K562 (cell line): ENCODE results near the gene PATL1. TPM values are rescaled to one million over a fixed set of nuclear protein-coding genes. Genes with fewer than 3 reads are reported as not detected.

Source experiments
- AFF1 ChIP-seq, 2 experiments: fragments of 450-650 bp; IDR thresholded peaks; 2 replicates each; pipeline ENCODE4 v1.6.1; 2018; ENCODE audit warnings: mild to moderate bottlenecking in 2 of 2, low read depth in 1 of 2; ENCODE audit not compliant: partially characterized antibody in 2 of 2
- ARNT ChIP-seq, 2 experiments: fragments of 450-650 bp; IDR thresholded peaks; 2 replicates each; pipeline ENCODE4 v1.6.1; 2016; ENCODE audit warnings: mild to moderate bottlenecking in 1 of 2
- E2F1 ChIP-seq: sonication (generic); formaldehyde crosslinking; IDR thresholded peaks from 2 replicates; pipeline ENCODE4 v1.8.1; 2023; ENCODE audit warnings: mild to moderate bottlenecking, missing genetic modification reagents, moderate library complexity
- GMEB1 ChIP-seq: fragments of 250-450 bp; sonication (Bioruptor Pico); IDR thresholded peaks from 2 replicates; pipeline ENCODE4 v1.4.0; 2020; ENCODE audit warnings: mild to moderate bottlenecking
- GTF3C2 ChIP-seq: IDR thresholded peaks from 3 replicates; pipeline ENCODE4 v1.6.1; 2011; ENCODE audit warnings: borderline replicate concordance, mild to moderate bottlenecking, moderate library complexity; ENCODE audit not compliant: insufficient read length; ENCODE audit errors: extremely low read depth
- HINFP ChIP-seq: fragments of 450-650 bp; conservative IDR thresholded peaks from 2 replicates; pipeline ENCODE4 v1.6.1; 2016; ENCODE audit warnings: missing genetic modification characterization, low read depth, mild to moderate bottlenecking, control low read depth, missing compliant biosample characterization
- HMGXB4 ChIP-seq: sonication (generic); formaldehyde crosslinking; IDR thresholded peaks from 2 replicates; pipeline ENCODE4 v1.8.1; 2023; ENCODE audit warnings: mild to moderate bottlenecking, missing genetic modification reagents
- PML ChIP-seq: IDR thresholded peaks from 2 replicates; pipeline ENCODE4 v1.6.1; 2012; ENCODE audit warnings: low read length, inconsistent platforms
- RBBP5 ChIP-seq: fragments of 200-600 bp; sonication (generic); IDR thresholded peaks from 2 replicates; pipeline ENCODE4 v1.6.1; 2012; ENCODE audit warnings: borderline replicate concordance, mild to moderate bottlenecking, low read length, control low read depth, inconsistent platforms; ENCODE audit not compliant: insufficient read depth, poor library complexity, severe bottlenecking
- TBL1XR1 ChIP-seq, 2 experiments: IDR thresholded peaks; 2 replicates each; pipeline ENCODE4 v1.6.1; 2012; ENCODE audit warnings: improper control_type of control experiment in 2 of 2, low read length in 2 of 2, mild to moderate bottlenecking in 1 of 2
- ZNF316 ChIP-seq: fragments of 450-650 bp; IDR thresholded peaks from 2 replicates; pipeline ENCODE4 v1.6.1; 2016
- ZNF324 ChIP-seq: fragments of 250-450 bp; sonication (Bioruptor Pico); IDR thresholded peaks from 2 replicates; pipeline ENCODE4 v1.4.0; 2020; ENCODE audit warnings: mild to moderate bottlenecking
- ZNF507 ChIP-seq: conservative IDR thresholded peaks from 2 replicates; pipeline ENCODE4 v1.6.1; 2017; ENCODE audit warnings: missing genetic modification characterization, missing compliant biosample characterization
- polyA plus RNA-seq, 8 experiments: library from polyadenylated mRNA; depleted of rRNA in 4 of 8; stranded (reverse) in 5 of 8; unstranded in 3 of 8; fragments of >200 nt; fragmentation: Nextera tagmentation in 2 of 8; fragmentation: Illumina TruSeq in 1 of 8; extraction: Ambion mirVana in 2 of 8; extraction: Trizol in 1 of 8; gene quantifications; 2 replicates each; pipeline versions ENCODE4 v1.2.1 to v1.2.3, GENCODE V29; 2011 to 2014; ENCODE audit warnings: inconsistent platforms in 1 of 8, missing spikeins in 1 of 8
- total RNA-seq, 7 experiments: library from RNA; depleted of rRNA in 6 of 7; stranded (reverse); fragments of >200 nt in 6 of 7; fragmentation: Illumina TruSeq in 2 of 7; extraction: Trizol in 2 of 7; gene quantifications; 2 replicates each; pipeline versions ENCODE4 v1.2.1 to v1.2.3, GENCODE V29; 2011 to 2021; ENCODE audit warnings: low replicate concordance in 1 of 7

PATL1 gene
- total and polyA plus RNA-seq, 9 of the 15 experiments (the other 6 are each of a cell fraction or from before 2014, with no cell fraction given) = 3.2 to 48.0 (median 16.4) TPM

GRCh38 chr11:59615120-59615636, 53.7 kb downstream of the PATL1 start (continued):
- TF ChIP-seq GMEB1 (no peak), HINFP (tag) (no peak), ZNF316 (no peak), AFF1 (IDR thresholded peaks at IDR 0.05; ENCODE audit: low read depth in 1 of 2, partially characterized antibody in 2 of 2) (no peak), ZNF324 (no peak), PML (no peak), ARNT (IDR thresholded peaks at IDR 0.05) (no peak), RBBP5 (peak; percentile 66), GTF3C2 (no peak), HMGXB4 (CRISPR knock-in tag) (peak; percentile 46), E2F1 (0 out of 2 replicates have a peak, but pooled peaks have one; percentile 12), ZNF507 (no peak), TBL1XR1 (IDR thresholded peaks at IDR 0.05; ENCODE audit: low read length in 2 of 2) (no peak)
